ENCODE data around the gene BLVRB.

BLVRB gene

DNA sequence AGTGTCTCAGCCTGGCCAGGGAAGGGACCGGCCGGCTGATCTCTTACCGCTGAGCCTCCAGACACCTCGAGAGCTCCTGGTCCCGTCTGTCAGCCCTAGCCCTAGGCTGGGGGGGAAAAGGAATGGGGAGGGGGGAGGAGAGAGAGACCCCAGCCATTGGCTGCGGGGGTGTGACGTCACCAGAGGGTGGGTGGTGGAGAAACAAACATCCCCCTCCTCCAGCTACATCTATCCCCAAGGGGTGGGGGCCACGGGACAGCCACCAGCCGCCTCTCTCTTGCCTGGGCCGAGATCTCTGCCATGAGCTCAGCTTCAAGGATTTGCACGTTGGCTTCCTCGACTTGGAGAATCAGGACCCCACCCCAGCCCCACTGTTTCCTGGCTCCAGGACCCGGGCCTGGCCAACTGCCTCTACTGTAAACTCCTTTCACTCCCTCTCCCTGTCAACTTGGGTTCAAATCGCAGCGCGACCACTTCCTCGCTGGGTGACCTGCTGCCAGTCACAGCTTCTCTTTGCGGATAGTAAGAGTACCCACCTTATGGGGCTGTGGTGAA, 52.2 kb downstream of the BLVRB start, which contains the start of gene PRX:
Gene PRX, minus strand, starts transcription at position 88 of the 555 bp plus-strand sequence. CDS start 5,446 bp downstream, outside the sequence.
- Histone ChIP-seq H3K79me2 (ENCODE audit: insufficient read depth, low read depth) (no peaks in the 10 kb centered on the region), H4K20me1 (ENCODE audit: insufficient read depth) (no peaks in the 10 kb centered on the region), H3K4me3 (IDR thresholded peaks at IDR 0.05; ENCODE audit: insufficient read depth, low read depth, low read length) (no peak within 1 kb of the TSS), H3K27me3 (ENCODE audit: insufficient read depth, low read depth) (no peaks in the 10 kb centered on the region), H3K9ac (no peak within 1 kb of the TSS), H3K36me3 (ENCODE audit: insufficient read depth) (no peaks in the 10 kb centered on the region), H3K4me1 (ENCODE audit: low read depth, poor library complexity, severe bottlenecking) (peaks cover 13% of the 10 kb centered on the region), H2AFZ (ENCODE audit: low read depth) (no peak within 1 kb of the TSS), H3K4me2 (no peak within 1 kb of the TSS), H3K27ac (no peak within 1 kb of the TSS)
- TF ChIP-seq, protein P1, sequence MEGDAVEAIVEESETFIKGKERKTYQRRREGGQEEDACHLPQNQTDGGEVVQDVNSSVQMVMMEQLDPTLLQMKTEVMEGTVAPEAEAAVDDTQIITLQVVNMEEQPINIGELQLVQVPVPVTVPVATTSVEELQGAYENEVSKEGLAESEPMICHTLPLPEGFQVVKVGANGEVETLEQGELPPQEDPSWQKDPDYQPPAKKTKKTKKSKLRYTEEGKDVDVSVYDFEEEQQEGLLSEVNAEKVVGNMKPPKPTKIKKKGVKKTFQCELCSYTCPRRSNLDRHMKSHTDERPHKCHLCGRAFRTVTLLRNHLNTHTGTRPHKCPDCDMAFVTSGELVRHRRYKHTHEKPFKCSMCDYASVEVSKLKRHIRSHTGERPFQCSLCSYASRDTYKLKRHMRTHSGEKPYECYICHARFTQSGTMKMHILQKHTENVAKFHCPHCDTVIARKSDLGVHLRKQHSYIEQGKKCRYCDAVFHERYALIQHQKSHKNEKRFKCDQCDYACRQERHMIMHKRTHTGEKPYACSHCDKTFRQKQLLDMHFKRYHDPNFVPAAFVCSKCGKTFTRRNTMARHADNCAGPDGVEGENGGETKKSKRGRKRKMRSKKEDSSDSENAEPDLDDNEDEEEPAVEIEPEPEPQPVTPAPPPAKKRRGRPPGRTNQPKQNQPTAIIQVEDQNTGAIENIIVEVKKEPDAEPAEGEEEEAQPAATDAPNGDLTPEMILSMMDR (conservative IDR thresholded peaks at IDR 0.05; ENCODE audit: low read depth, low read length), result no peak

DNA sequence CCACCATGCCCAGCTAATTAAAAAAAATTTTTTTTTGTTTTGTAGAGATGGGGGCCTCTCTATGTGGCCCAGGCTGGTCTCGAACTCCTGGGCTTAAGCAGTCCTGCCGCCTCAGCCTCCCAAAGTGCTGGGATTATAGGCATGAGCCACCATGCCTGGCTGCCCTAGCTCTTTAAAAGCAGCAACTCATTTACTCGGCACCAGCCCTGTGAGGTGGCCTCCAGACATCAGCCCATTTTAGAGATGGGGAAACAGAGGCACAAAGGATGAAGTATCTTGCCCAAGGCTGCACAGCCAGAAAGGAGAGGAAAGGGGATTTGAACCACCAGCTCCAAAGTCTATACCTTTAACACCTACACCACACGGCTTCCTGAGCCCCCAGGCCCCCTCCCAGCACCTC, 52.7 kb downstream of the BLVRB start:
- Histone ChIP-seq H3K4me2 (no peak overlapping the region), H3K4me1 (ENCODE audit: low read depth, poor library complexity, severe bottlenecking) (peaks cover 13% of the 10 kb centered on the region), H3K27ac (no peak overlapping the region), H3K79me2 (ENCODE audit: insufficient read depth, low read depth) (no peaks in the 10 kb centered on the region), H3K36me3 (ENCODE audit: insufficient read depth) (no peaks in the 10 kb centered on the region), H3K27me3 (ENCODE audit: insufficient read depth, low read depth) (no peaks in the 10 kb centered on the region), H3K9ac (no peak overlapping the region), H4K20me1 (ENCODE audit: insufficient read depth) (no peaks in the 10 kb centered on the region), H3K4me3 (IDR thresholded peaks at IDR 0.05; ENCODE audit: insufficient read depth, low read depth, low read length) (no peak overlapping the region), H2AFZ (ENCODE audit: low read depth) (no peak overlapping the region)
- TF ChIP-seq, protein P1 (conservative IDR thresholded peaks at IDR 0.05; ENCODE audit: low read depth, low read length), result no peak

DNA sequence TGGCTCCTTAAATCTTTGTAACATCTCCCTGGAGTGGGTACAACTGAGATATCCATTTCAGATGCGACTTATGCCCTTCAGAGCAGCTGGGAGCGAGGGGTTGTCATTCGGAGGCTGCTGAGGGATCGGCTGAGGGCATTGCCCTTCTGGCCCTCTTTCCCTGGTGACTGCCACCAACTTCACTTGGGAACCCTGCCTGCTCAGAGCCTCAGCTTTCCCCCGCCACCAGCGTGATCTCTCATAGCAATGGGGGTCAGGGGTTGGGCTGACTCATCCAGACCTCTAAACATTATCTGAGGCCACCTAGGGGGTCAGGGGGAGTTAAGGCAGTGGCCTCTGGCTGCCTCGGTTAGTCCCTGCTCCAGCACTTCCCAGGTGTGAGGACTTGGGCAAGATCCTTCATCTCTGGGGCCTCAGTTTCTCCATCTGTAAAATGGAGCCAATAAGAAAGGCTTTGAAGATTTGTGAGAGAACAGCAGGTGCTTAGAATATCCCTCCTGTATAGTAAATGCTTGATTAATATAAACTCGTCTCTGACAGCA, 53.5 kb downstream of the BLVRB start:
- Histone ChIP-seq H3K27ac (no peak overlapping the region), H2AFZ (ENCODE audit: low read depth) (no peak overlapping the region), H3K79me2 (ENCODE audit: insufficient read depth, low read depth) (no peaks in the 10 kb centered on the region), H3K4me1 (ENCODE audit: low read depth, poor library complexity, severe bottlenecking) (peaks cover 9% of the 10 kb centered on the region), H3K4me2 (no peak overlapping the region), H3K36me3 (ENCODE audit: insufficient read depth) (no peaks in the 10 kb centered on the region), H3K27me3 (ENCODE audit: insufficient read depth, low read depth) (no peaks in the 10 kb centered on the region), H3K9ac (no peak overlapping the region), H3K4me3 (IDR thresholded peaks at IDR 0.05; ENCODE audit: insufficient read depth, low read depth, low read length) (no peak overlapping the region), H4K20me1 (ENCODE audit: insufficient read depth) (no peaks in the 10 kb centered on the region)
- TF ChIP-seq, protein P1 (conservative IDR thresholded peaks at IDR 0.05; ENCODE audit: low read depth, low read length), result no peak

DNA sequence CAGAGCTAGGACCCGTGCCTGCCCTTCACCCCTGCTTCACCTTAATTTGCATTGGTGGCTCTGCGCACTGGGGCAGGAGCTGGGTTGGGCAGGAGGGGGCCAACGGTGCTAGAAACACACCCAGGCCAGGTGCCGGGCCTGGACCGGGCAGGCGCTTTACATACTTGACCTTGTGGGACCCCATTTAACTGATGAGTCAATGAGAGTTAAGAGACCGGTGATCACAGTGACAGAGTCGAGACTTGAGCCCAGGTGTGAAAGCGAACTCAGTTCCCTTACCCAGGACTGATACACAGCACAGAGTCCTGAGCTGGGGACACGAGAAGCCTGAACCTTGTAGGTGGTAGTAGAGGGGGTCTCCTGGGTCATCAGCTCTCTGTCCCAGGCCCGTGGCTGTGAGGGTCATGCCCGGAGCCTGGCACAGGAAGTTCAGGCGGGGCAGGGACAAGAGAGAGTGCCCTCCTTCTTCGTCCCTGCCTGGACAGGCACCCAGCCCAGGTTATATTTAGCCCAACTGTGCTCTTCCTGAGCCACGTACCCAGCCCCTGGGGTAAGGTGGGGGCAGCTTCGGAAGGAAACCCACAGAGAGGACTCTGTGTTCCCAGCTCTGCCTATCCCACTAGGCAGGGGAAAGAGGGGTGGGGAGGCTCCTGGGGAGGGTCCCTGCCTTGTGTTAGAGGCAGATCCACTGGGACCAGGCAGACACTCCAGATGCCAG, 54.3 kb downstream of the BLVRB start:
- no peak overlapping the region for H3K4me2 ChIP-seq
- no peaks in the 10 kb centered on the region for H3K27me3 ChIP-seq (ENCODE audit: insufficient read depth, low read depth)
- H3K9ac ChIP-seq, result no peak overlapping the region
- no peak overlapping the region for H2AFZ ChIP-seq (ENCODE audit: low read depth)
- H4K20me1 ChIP-seq (ENCODE audit: insufficient read depth), result no peaks in the 10 kb centered on the region
- H3K79me2 ChIP-seq (ENCODE audit: insufficient read depth, low read depth), result no peaks in the 10 kb centered on the region
- H3K36me3 ChIP-seq (ENCODE audit: insufficient read depth), result no peaks in the 10 kb centered on the region
- H3K27ac ChIP-seq, result no peak overlapping the region
- no peak overlapping the region for H3K4me3 ChIP-seq (IDR thresholded peaks at IDR 0.05; ENCODE audit: insufficient read depth, low read depth, low read length)
- H3K4me1 ChIP-seq (ENCODE audit: low read depth, poor library complexity, severe bottlenecking), result peaks cover 2% of the 10 kb centered on the region
- TF ChIP-seq, protein P1 (conservative IDR thresholded peaks at IDR 0.05; ENCODE audit: low read depth, low read length), result no peak

Data from KMS-11 (cell line).